Measurements from ENCODE around the gene ELOVL3.

- TF ChIP-seq CTCF (IDR thresholded peaks at IDR 0.05), result no peak
- TF ChIP-seq POLR2A (IDR thresholded peaks at IDR 0.05), result no peak
- TF ChIP-seq POLR2AphosphoS5 (IDR thresholded peaks at IDR 0.05), result no peak
- no peak for TF ChIP-seq EP300 (IDR thresholded peaks at IDR 0.05)
Measured at GRCh38 chr10:102245932-102246251, 19.8 kb downstream of the ELOVL3 start.
